ENCODE data around the gene SLC3A2. TPM values are rescaled to one million over a fixed set of nuclear protein-coding genes. Genes with fewer than 3 reads are reported as not detected.

Gene SLC3A2
- total RNA-seq, 1 experiment from 2014 or later = 334 TPM

DNA sequence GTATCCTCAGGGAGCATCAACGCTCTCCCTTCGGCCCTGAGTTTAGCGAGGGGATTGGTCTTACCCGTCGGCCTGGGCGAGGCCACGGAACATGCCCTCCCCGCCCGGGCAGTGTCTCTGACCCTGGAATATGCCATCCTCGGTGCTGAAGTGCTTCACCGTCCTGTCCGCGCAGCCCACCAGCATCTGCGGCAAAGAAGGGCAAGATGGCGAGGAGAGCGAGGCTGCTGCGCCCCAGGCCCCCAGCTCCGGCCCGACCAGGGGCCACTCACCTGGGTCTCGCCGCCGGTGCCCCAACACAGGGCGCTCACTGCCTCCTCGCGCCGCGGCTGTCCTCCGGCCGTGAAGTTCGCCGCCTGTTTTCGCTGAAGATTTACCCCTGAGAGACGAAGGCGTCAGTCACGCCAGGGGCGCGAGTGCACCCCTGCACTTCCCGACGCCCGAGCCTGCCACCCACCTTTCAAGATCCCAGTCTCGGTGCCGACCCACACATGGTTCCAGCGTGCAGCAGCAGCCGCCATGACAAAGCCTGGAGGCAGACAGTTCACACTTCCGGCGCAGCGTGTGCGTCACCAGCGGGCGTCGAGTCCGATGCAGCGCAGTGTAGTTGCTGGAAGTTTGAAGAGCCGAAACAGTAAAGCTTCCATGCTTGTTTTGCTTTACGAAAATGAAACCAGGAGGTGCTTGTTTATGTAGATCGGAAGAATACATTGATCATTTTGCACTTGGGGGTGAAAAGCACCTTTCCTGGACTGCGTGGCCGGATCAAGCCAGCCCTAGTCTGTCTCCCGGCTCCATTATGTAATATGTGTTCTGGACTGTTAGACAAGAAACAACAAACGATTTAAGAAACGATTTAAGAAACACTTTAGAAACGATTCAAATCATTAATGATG is 41.4 kb upstream of the SLC3A2 start, which contains the start of gene WDR74 (continued):
- TF ChIP-seq GTF2I (CRISPR knock-in tag; conservative IDR thresholded peaks at IDR 0.05) (no peak), E2F1 (CRISPR knock-in tag; IDR thresholded peaks at IDR 0.05) (peak; percentile 54; the same call in 1 of the 2 replicates), ZNF416 (CRISPR knock-in tag; IDR thresholded peaks at IDR 0.05) (no peak), JUN (CRISPR knock-in tag; IDR thresholded peaks at IDR 0.05) (no peak), TCF7 (CRISPR knock-in tag; IDR thresholded peaks at IDR 0.05; ENCODE audit: low read depth) (no peak), CDX4 (CRISPR knock-in tag; IDR thresholded peaks at IDR 0.05; ENCODE audit: borderline replicate concordance) (no peak), SP1 (CRISPR knock-in tag; conservative IDR thresholded peaks at IDR 0.05) (peak; percentile 87), MYBL2 (CRISPR knock-in tag; IDR thresholded peaks at IDR 0.05) (peak; percentile 88), TP53 (CRISPR knock-in tag; IDR thresholded peaks at IDR 0.05) (no peak), GRHL2 (CRISPR knock-in tag; IDR thresholded peaks at IDR 0.05; ENCODE audit: insufficient replicate concordance, severe bottlenecking) (no peak), GABPB1 (CRISPR knock-in tag; IDR thresholded peaks at IDR 0.05) (peak; percentile 93), ZNF512 (CRISPR knock-in tag; IDR thresholded peaks at IDR 0.05; ENCODE audit: borderline replicate concordance) (no peak), NFE2L1 (CRISPR knock-in tag; IDR thresholded peaks at IDR 0.05) (peak; percentile 89; the same call in 1 of the 2 replicates), IRF2 (CRISPR knock-in tag; IDR thresholded peaks at IDR 0.05; ENCODE audit: borderline replicate concordance, low read depth) (no peak), HMGXB4 (CRISPR knock-in tag; IDR thresholded peaks at IDR 0.05) (peak; percentile 87), KAT7 (CRISPR knock-in tag; IDR thresholded peaks at IDR 0.05; ENCODE audit: borderline replicate concordance) (0 out of 2 replicates have a peak, but pooled peaks have one; percentile 69), TEAD4 (CRISPR knock-in tag; IDR thresholded peaks at IDR 0.05) (0 out of 2 replicates have a peak, but pooled peaks have one; percentile 59), ZNF423 (CRISPR knock-in tag; IDR thresholded peaks at IDR 0.05) (no peak), FOXK1 (CRISPR knock-in tag; IDR thresholded peaks at IDR 0.05) (peak; percentile 98), ZNF671 (CRISPR knock-in tag; IDR thresholded peaks at IDR 0.05) (no peak), ATF1 (CRISPR knock-in tag; IDR thresholded peaks at IDR 0.05) (peak; percentile 94)
- TF ChIP-seq, protein P1, sequence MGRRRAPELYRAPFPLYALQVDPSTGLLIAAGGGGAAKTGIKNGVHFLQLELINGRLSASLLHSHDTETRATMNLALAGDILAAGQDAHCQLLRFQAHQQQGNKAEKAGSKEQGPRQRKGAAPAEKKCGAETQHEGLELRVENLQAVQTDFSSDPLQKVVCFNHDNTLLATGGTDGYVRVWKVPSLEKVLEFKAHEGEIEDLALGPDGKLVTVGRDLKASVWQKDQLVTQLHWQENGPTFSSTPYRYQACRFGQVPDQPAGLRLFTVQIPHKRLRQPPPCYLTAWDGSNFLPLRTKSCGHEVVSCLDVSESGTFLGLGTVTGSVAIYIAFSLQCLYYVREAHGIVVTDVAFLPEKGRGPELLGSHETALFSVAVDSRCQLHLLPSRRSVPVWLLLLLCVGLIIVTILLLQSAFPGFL (CRISPR knock-in tag; IDR thresholded peaks at IDR 0.05; ENCODE audit: borderline replicate concordance) = no peak
- TF ChIP-seq, protein P2, sequence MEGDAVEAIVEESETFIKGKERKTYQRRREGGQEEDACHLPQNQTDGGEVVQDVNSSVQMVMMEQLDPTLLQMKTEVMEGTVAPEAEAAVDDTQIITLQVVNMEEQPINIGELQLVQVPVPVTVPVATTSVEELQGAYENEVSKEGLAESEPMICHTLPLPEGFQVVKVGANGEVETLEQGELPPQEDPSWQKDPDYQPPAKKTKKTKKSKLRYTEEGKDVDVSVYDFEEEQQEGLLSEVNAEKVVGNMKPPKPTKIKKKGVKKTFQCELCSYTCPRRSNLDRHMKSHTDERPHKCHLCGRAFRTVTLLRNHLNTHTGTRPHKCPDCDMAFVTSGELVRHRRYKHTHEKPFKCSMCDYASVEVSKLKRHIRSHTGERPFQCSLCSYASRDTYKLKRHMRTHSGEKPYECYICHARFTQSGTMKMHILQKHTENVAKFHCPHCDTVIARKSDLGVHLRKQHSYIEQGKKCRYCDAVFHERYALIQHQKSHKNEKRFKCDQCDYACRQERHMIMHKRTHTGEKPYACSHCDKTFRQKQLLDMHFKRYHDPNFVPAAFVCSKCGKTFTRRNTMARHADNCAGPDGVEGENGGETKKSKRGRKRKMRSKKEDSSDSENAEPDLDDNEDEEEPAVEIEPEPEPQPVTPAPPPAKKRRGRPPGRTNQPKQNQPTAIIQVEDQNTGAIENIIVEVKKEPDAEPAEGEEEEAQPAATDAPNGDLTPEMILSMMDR (IDR thresholded peaks at IDR 0.05) = no peak
- TF ChIP-seq, protein P3, sequence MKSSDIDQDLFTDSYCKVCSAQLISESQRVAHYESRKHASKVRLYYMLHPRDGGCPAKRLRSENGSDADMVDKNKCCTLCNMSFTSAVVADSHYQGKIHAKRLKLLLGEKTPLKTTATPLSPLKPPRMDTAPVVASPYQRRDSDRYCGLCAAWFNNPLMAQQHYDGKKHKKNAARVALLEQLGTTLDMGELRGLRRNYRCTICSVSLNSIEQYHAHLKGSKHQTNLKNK (CRISPR knock-in tag; IDR thresholded peaks at IDR 0.05) = no peak
- TF ChIP-seq, protein P4, sequence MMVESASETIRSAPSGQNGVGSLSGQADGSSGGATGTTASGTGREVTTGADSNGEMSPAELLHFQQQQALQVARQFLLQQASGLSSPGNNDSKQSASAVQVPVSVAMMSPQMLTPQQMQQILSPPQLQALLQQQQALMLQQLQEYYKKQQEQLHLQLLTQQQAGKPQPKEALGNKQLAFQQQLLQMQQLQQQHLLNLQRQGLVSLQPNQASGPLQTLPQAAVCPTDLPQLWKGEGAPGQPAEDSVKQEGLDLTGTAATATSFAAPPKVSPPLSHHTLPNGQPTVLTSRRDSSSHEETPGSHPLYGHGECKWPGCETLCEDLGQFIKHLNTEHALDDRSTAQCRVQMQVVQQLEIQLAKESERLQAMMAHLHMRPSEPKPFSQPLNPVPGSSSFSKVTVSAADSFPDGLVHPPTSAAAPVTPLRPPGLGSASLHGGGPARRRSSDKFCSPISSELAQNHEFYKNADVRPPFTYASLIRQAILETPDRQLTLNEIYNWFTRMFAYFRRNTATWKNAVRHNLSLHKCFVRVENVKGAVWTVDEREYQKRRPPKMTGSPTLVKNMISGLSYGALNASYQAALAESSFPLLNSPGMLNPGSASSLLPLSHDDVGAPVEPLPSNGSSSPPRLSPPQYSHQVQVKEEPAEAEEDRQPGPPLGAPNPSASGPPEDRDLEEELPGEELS (CRISPR knock-in tag; IDR thresholded peaks at IDR 0.05) = peak; percentile 57; the same call in 1 of the 2 replicates
- TF ChIP-seq, protein P5, sequence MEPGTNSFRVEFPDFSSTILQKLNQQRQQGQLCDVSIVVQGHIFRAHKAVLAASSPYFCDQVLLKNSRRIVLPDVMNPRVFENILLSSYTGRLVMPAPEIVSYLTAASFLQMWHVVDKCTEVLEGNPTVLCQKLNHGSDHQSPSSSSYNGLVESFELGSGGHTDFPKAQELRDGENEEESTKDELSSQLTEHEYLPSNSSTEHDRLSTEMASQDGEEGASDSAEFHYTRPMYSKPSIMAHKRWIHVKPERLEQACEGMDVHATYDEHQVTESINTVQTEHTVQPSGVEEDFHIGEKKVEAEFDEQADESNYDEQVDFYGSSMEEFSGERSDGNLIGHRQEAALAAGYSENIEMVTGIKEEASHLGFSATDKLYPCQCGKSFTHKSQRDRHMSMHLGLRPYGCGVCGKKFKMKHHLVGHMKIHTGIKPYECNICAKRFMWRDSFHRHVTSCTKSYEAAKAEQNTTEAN (CRISPR knock-in tag; IDR thresholded peaks at IDR 0.05) = peak; percentile 51; the same call in 1 of the 2 replicates
